K562 (cell line): ENCODE data around the gene YJU2. TPM values are rescaled to one million over a fixed set of nuclear protein-coding genes. Genes with fewer than 3 reads are reported as not detected.
A peak's percentile ranks its signal among the peaks of the same experiment; 100 is the strongest.

Experiments used
- CEBPZ ChIP-seq: fragments of 150-350 bp; IDR thresholded peaks from 2 replicates; pipeline ENCODE4 v1.6.1; 2014; ENCODE audit warnings: low read depth, mild to moderate bottlenecking, low read length, borderline replicate concordance
- CHAMP1 ChIP-seq: fragments of 450-650 bp; IDR thresholded peaks from 2 replicates; pipeline ENCODE4 v1.6.1; 2016; ENCODE audit warnings: mild to moderate bottlenecking
- IRF1 ChIP-seq: sonication (generic); formaldehyde crosslinking; IDR thresholded peaks from 2 replicates; pipeline ENCODE4 v1.8.0; 2022; ENCODE audit warnings: missing genetic modification reagents, mild to moderate bottlenecking, borderline replicate concordance
- RBM14 ChIP-seq: fragments of 200-400 bp; formaldehyde crosslinking; IDR thresholded peaks from 2 replicates; pipeline ENCODE4 v1.6.1; 2018; ENCODE audit warnings: low read depth, mild to moderate bottlenecking, low read length, moderate library complexity, borderline replicate concordance; ENCODE audit not compliant: insufficient read depth
- USF2 ChIP-seq: sonication (generic); formaldehyde crosslinking; IDR thresholded peaks from 2 replicates; pipeline ENCODE4 v1.5.0; 2020; ENCODE audit warnings: missing genetic modification reagents
- ZNF318 ChIP-seq, 2 experiments: fragments of 450-650 bp; IDR thresholded peaks; 2 replicates each; pipeline ENCODE4 v1.6.1; 2016; ENCODE audit warnings: mild to moderate bottlenecking in 2 of 2, borderline replicate concordance in 1 of 2, low read depth in 1 of 2, moderate library complexity in 1 of 2
- polyA plus RNA-seq, 8 experiments: library from polyadenylated mRNA; depleted of rRNA in 4 of 8; stranded (reverse) in 5 of 8; unstranded in 3 of 8; fragments of >200 nt; fragmentation: Nextera tagmentation in 2 of 8; fragmentation: Illumina TruSeq in 1 of 8; extraction: Ambion mirVana in 2 of 8; extraction: Trizol in 1 of 8; gene quantifications; 2 replicates each; pipeline versions ENCODE4 v1.2.1 to v1.2.3, GENCODE V29; 2011 to 2014; ENCODE audit warnings: inconsistent platforms in 1 of 8, missing spikeins in 1 of 8
- total RNA-seq, 7 experiments: library from RNA; depleted of rRNA in 6 of 7; stranded (reverse); fragments of >200 nt in 6 of 7; fragmentation: Illumina TruSeq in 2 of 7; extraction: Trizol in 2 of 7; gene quantifications; 2 replicates each; pipeline versions ENCODE4 v1.2.1 to v1.2.3, GENCODE V29; 2011 to 2021; ENCODE audit warnings: low replicate concordance in 1 of 7

Gene YJU2
- total and polyA plus RNA-seq, 9 of the 15 experiments (the other 6 are each of a cell fraction or from before 2014, with no cell fraction given), result 0.41 to 34.9 (median 19.3) TPM

- TF ChIP-seq RBM14 (no peak), CEBPZ (peak; percentile 68; the same call in 1 of the 2 replicates), USF2 (CRISPR knock-in tag) (peak; percentile 38; the same call in 1 of the 2 replicates), CHAMP1 (peak; percentile 49), IRF1 (CRISPR knock-in tag) (no peak), ZNF318 (IDR thresholded peaks at IDR 0.05; ENCODE audit: borderline replicate concordance in 1 of 2, low read depth in 1 of 2) (0 out of 4 replicates have a peak, but pooled peaks of 1 of the 2 experiments have one; percentile 39)
These were observed at the start of gene YJU2 (continued) for GRCh38 chr19:4246767-4247593.
